ENCODE data around the gene A2M.

Gene A2M

DNA sequence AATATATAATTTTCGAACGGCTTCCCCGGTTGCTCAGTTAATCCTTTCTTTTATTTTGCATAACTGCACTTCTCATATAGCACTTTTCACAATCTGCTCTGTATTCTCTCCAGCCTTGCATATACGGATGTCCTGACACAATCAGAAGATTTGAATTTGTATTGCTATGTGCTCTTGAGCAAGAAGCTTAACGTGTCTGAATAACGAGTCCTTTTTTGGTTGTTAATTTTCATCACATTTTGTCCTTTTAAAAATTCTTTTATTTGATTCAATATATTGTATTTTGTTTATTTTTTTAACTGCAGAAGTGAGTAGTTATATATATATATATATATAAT lies 17.6 kb downstream of the A2M start:
- DNase-seq: no peak

DNA sequence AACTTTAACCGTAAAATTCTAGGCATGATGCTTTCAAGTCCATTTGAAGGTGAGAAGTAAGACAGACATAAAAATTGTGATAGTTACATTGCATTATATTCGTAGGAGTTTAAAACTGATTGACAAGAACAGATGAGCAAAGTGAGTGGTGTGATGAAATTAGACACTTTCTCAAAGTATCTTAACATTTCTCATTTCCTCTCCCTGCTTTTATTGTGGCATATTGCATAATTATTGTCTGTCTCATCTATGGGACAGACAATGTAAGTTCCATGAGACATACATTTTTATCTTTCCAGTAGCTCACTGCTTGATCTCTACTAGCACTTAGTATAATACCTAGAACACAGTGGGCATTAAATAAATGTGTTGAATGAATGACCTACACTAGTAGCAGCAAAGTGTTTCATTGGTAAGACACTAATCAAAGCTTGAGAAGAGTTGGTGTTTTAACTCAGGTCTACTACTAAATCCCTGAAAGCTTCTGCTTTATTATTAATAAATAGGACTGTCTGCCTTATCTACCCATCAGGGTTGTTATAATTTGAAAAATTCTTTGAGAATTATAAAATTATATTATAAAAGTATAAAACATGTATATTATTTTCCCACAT lies 19.0 kb downstream of the A2M start:
- no peak for DNase-seq

DNA sequence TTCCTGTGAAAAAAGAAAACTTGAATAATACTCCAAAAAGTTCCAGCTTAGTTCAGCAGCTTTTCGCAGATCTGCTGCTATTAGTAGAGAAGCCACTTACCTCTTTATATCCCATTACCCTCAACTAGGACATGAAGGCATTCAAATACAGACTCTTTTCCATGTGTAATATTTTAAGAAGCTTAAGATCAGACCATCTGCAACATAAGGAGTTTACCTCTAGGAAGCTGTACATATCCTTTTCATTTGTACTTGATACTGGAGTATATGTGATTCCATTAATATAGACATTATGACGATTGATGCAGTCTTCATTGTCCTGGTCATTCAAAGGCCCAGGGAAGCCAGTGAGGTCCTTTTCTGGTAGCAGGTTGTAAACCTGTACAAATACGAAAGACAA lies 20.4 kb downstream of the A2M start:
- DNase-seq: no peak

DNA sequence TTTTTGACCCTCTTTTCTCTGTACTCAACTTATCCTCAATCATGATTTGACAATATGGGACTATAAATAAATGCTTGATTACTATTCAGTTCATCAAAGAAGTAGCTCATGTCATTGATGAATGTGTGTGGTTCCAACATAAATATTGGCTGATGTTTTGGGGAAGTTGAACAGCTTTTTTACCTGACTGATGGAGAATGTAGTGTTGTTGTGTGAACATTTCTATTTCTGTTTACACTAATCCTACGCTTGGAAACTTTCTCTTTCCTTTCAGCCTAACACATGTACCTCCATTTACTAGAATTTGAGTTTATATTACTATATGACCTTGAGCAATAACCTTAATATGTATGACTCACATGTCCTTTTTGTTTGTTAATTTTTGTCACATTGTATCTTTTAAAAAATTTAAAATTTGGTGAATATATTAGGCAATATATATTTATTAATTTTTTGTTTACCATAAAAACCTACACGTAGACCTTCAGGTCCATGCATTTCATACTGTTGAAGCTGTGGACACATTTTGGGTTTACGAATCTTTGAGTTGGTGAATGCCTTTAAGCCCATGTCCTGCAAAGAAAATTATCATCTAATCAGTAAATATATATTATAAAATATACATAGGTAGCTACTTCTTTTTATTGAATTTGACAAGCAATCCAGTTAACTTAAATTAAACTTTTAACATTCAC lies 21.1 kb downstream of the A2M start:
- no peak for DNase-seq

DNA sequence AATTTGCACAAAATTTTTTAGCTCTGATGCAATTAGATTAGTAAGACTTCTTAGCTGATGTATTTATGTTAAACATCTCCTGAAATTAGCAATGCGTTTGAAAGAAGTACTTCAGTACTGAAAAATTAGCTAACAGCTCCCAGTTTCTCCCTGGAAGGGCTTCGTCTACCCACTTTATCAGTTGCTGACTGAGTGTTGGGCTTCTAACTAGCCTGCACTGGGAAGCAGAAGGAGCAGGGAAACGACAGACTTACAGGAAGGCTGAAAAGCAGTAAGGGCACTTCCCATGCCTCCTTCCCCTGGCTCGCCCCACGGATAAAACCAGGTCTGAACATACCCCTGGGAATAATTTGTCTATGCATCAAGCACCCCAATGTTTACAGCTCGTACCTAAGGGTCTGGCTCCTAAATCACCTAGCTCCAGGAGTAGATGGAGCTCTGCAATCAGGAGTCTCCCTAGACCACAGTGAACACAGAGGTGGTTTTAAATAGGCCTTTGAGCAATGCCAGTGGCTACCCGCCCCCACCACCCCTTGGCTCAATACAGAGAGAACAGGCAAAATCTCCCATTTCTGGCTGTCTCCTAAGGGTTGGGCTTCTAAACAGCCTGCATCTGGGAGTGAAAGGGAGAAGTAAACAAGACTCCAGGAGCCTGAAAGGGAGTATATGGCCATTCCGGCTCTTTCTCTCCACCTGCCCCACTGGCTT lies 23.7 kb downstream of the A2M start:
- no peak for DNase-seq

DNA sequence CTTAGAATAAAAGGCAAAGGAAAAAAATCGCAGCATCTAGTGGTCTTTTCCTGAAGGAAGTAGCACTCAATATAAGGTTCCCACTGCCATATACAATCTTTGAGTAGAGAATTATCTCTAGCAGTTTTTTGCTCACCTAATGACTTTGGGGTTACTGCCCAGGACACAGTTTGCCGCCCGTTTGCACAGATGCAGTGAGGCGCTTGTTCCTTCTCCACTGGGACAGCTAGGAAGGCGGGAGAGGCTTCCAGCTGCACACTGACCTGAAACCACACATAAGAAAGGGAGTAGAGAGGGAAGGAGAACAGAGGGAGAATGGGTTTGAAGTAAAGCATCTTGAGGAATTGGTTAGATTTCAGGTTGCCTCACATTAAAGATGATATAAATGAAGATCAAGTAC lies 25.5 kb downstream of the A2M start:
- no peak for DNase-seq

DNA sequence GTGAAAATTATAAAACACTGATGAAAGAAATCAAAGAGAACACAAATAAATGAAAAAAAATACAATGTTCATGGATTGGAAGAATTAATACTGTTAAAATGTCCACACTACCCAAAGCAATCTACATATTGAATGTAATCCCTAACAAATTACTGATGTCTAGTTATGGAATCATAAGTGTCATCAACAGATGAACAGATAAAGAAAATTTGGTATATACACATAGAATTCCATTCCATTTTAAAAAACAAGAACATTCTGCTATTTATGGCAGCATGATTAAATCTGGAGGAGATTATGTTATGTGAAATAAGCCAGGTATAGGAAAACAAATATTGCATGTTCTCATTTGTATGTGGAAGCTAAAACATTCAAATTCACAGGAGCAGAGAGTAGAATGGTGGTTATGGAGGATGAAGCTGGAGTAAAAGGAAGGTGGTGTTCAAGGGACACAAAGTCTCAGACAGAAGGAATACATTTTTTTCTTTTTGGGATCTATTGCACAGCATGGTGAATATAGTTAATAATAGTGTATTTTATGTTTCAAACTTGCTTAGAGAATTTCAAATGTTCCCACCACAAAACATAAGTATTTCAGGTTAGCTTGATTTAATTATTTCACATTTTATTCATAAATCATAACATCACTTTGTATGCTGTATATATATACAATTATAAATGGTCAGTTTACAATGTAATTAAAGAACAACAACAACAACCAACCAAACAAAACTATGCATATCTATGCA lies 28.5 kb downstream of the A2M start:
- no peak for DNase-seq

DNA sequence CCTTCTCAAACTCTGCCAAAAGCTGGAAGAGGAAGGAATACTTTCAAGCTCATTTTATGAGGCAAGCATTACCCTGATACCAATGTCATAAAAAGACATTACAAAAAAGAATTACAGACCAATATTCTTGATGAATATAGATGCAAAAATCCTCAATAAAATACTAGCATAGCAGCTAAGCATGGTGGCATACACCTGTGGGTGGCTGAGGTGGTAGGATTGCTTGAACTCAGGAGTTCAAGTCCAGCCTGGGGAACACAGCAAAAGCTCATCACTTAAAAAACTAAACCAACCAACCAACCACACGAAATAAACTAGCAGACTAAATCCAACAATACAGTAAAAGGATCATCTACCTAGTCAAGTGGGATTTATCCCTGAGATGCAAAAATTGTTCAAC lies 29.6 kb downstream of the A2M start:
- DNase-seq: no peak

DNA sequence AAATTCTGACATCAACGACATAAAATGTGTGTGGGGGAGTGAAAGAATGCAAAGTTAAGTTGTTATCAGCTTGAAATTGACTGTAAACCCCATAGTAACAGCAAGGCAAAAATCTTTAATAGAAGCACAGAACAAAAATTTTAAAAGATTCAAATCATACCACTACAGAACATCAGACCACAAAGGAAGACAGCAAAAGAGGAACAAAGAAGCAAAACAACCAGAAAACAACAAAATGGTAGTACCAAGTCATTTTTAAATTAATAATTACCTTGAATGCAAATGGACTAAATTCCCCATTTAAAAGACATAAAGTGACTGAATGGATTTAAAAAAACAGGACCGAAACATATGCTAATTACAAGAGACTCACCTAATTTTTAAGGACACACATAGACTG lies 31.3 kb downstream of the A2M start:
- no peak for DNase-seq

DNA sequence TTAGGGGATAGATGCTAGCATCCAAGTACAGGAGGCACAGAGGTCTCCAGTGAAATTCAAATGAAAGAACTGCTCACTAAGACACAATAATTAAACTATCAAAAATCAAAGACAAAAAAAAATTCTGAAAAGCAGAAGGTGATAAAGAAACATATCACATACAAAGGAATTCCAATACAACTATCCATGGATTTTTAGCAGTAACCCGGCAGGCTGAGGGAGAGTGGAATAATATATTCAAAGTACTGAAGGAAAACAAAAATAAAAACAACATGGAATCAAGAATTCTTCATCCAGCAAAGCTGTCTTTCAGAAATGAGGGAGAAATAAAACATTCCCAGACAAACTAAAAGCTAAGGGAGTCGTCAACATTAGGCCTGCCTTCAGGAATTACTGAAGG lies 31.9 kb downstream of the A2M start:
- no peak for DNase-seq

DNA sequence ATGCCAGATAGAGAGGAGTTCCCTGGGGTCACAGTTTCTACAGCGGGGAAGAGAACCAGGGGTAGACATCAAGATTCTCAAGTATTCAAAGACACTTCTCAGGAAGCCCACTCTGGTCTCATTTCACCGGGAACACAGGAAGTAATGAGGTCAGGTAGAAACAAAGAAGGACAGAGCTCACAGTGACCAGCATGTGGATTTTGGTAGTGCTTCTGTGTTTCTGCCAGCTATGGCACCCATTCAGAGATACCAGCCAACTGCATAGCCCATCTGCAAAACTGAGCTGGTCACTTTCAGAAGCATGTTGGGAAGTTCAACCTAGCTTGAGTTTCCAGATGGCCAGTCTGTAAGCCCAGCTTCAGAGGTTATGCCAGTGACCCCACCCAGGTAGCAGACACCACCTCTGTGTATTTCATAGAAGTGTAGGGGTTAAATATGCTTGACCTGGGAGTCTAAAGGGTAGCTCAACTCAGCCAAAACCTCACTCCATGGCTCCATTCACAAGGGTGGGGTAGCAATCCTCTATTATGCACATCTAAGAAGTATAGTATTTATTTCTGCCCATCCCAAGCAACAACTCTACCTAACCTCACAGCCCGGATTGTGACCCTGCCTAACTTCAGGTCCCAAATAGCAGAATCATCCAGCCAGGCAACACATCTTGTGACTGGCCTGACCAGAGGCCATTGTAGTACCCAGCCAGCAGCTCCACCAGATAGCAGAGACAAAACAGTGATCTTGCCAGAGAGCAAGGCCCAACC lies 33.9 kb downstream of the A2M start:
- DNase-seq: no peak

DNA sequence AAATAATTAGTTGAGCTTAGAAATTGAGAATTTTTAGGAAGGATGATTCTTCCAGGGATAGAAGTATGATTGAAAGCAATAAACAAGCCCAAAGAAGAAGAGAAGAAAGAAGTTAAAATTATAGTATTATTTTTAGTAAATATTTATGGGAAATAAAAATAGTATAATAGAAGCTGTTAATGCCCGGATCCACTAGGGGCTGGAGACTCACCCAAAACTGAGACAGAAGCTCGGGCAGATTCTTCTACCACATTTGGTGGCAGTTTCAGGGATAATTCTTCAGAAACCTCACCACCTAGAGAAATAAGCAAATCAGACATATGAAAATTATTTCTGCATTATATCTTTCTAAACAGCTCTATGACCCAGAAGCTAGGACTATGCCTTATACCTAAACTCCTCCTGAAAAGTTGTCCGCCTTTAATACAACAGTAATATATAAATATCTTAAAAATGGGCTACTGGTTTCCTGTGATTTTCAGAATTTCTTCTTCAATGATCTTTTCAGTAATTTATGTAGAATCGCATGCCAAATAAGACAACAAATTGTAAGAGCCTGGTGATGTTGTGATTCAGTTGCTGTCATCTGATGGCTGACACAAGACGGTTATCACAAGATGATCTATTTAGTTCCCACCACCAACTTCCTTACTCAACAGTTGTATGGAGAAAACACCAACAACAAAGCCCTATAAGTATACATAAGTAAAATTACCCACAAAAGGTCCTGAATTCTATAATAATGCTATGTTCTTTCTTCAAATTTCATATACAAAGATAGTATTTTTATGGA lies 35.6 kb downstream of the A2M start:
- DNase-seq: no peak

DNA sequence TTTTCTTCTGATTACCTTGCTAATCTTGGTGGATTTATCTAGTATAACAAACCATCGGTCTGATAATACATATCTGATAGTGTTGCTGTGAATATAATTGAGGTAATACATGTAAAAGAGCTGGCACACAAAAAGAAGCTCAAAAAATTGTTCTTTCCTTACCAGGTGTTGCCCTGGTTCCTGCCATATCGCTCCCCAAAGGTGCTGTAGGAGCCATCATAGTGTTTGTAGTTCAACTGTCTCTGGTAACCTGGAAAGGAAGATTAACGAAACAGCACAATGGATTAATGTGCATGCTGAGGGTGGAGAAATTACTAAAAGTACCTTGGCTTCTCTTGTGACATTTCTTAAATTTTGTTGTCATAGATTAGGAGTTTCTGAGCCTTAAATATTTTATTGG lies 36.6 kb downstream of the A2M start:
- no peak for DNase-seq

DNA sequence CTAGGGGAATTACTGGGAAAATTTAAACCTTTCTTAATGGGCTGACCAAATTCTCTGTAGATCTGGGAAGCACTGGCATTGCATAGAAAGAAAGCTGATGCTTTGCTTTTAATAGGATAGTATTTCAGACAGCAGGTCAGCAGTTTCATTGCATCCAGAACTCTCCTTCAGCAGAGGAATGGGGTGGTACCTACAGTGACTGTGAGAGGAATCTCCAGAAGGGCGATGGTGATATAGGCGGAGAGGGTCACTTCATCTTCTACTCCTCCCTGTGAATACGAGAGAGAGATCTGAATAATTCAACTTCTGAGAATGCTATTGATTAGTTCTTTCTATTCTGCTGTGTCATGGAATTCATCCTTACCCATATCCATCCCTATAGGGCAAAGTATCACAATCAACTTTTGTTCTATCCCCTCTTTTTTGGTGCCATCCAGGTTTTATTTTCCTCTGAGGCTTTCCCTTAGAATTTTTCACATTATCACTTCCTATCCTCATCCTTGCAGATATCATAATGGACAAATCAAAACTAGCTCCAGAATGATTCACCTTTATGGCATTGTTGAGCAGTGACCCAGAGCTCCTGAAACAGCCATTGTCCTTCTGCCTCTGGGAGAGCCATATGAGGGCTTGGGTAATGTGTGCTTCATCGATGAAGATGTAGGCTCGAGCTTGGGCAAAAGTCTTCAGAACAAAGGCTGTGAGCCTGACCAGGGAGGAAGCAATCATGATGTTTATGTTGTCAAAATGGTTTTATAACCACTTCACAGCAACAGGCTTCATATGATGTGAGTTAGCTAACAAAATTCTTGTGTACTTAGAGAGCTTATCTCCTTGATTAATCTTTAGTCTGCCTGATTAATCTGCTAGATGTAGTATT lies 38.3 kb downstream of the A2M start:
- no peak for DNase-seq

DNA sequence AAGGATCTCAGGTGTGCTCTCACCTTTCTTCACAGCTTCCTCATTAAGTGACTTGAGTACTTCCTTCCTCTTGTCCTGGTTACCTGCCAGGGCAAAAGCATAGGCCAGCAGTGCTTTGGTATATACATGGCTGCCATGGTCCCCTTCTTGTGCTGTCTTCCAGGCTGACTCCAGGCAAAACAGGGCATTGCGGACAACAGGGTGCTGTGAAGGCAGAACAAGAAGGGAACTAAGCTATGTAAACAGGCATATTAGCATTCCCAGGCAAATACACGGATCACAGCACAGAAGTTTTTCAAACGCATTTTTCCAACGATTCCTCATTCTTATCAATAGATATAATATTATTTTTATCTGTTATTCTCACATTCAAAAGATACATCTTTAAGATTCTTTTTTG lies 39.0 kb downstream of the A2M start:
- no peak for DNase-seq

DNA sequence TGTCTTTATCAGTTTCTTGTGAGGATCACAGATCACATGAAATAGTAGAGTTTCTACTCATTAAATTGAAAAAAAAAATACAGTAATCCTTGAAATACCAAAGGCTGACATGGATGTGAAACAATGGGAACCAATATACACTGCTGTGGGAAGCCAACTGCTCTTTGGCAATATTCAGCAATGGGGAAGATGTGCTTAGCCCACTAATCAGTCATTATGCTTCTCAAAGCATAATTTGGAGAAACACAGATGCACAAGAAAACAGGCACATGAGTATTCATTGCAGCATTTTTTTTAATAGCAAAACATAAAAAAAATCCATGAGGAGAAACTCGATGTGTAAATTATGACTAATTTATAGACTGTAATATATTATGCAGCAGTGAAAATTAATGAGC lies 40.6 kb downstream of the A2M start:
- DNase-seq: no peak

DNA sequence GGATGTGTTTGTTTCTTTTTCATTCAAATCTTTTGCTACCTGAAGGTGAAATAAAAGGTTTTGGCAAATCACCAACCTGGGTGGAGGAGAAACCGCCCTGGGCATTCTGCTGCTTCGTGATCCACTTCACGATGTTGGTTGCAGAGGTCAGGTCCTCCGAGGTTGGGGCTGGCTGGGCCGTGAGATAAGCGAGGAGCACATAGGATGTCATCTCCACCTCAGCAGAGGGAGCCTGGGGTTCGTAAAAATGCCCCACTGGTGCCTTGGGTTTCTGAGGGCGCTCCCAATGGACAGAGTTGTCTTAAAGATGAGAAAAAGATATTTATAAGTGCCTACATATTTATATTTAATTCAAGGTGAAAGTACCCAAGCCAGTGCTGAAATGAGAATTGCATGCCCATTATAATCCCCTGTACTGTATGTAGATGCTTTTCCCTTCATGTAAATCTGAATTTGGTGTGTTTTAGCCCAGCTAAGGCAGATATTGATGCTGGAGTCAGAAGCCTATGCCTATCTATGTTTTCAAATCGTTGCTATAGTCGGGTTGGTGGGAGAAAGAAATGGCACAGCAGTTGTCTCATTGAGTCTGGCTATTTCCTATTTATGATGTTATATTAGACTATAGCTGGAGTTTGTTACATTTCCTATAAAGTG lies 41.1 kb downstream of the A2M start:
- DNase-seq: no peak

DNA sequence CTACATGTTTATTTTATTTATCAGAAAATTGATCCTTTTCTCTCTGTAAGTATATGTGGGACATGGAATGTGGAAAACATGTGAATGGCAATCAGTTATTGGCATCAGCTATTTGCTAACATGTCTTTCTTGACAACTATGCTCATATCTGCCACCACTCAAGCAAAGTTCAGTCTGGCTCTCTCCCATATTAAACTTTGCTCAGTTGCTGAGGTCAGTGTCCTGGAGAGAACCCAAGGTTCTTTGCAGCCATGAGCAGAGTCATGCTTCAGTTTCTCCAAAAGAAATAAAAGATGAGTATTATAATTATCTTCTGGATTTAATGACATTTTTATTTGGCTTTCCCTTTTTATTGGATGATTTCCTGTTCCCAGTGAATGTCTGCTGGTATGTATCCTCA lies 42.6 kb downstream of the A2M start:
- no peak for DNase-seq

DNA sequence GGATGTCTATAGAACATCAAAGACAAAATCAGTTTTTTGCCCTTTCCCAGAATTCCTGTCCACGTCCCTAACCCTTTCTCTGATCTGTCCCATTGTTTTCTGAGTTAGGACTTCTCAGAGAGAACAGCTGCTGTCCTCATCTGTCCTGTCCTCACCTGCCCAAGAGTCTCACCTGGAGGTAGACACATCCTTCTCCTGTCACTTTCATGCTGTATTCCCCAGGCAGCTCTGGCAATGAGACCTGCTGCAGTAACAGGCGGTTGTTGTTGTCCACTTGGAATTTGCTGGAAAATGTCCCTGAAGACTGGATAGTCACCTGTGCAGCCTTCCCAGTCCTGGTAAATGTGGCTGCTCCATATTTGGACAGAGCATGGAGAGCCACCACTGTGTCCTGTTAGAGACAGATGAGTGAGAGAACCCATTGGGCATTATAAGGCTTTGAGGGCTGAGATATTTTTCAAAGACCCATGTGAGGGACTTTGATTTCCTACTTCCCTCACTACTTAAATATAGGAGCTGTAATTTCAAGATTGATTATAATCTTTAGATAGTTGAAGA lies 43.2 kb downstream of the A2M start:
- no peak for DNase-seq

DNA sequence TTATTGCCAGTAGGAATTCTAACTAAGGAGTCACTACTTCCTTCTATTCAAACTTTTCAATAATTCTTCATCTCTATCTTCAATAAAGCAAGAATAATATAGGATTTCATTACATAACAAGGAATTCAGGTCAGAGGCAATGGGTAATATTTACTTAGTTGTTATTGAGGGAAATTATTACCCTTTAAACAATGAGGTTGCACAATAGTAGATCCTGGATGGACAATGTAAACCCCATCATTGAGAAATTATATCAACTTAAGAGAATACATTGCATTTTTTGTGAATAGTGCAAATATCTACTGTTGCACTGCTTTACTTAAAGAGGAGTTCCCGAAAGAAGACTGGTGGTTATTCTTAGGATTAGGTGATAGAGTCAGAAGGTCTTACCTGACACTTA lies 43.8 kb downstream of the A2M start:
- no peak for DNase-seq

Measured in NCI-H345 (cell line).